ENCODE data around the gene STXBP5. TPM values are rescaled to one million over a fixed set of nuclear protein-coding genes. Genes with fewer than 3 reads are reported as not detected.

The STXBP5 gene
- total RNA-seq, 1 donor = 144 TPM

DNA sequence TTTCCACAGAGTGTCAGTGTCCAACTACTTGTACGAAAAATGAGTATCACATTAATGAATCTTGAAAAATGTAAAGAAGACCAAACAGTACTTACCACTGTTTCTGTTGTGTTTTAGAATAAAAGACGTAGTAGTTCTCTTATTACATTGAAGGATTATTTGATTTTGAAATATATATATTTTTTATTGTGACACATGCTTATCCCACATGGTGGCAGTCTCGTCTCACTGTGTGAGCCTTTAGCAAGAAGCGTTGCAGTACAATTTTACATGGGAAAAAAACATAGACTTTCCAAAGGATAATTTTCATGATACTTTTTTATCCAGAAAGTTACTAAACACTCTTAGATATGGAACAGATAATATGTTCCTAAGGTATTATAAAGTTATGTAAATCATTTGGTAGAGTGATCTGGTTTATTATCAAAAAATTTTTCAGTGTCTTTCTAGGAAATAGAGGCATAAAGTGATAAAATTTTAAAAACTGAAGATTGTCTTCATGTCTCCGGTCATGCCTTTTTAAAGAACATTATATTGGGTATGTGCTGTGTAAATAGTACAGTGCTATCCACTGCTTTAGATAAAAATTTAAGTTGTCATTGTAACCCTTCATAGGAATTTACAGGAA is 186.8 kb downstream of the STXBP5 start:
- Histone ChIP-seq H3K4me1 (ENCODE audit: insufficient read depth, low read length) (no peaks in the 10 kb centered on the region), H3K27ac (ENCODE audit: low read depth, low read length) (no peak overlapping the region), H3K36me3 (ENCODE audit: insufficient read depth, low read length) (peaks cover 14% of the 10 kb centered on the region), H3K79me2 (ENCODE audit: insufficient read depth, low read length) (no peaks in the 10 kb centered on the region), H3K9me3 (ENCODE audit: low read depth, low read length) (no peaks in the 10 kb centered on the region), H2AFZ (ENCODE audit: low read length) (no peak overlapping the region), H4K20me1 (ENCODE audit: insufficient read depth, low read length) (no peaks in the 10 kb centered on the region), H3K27me3 (ENCODE audit: insufficient read depth, low read length) (no peaks in the 10 kb centered on the region), H3K4me3 (ENCODE audit: insufficient read depth, low read length) (no peak overlapping the region), H3K4me2 (ENCODE audit: insufficient read depth, low read length) (no peak overlapping the region)
- TF ChIP-seq, protein P1, sequence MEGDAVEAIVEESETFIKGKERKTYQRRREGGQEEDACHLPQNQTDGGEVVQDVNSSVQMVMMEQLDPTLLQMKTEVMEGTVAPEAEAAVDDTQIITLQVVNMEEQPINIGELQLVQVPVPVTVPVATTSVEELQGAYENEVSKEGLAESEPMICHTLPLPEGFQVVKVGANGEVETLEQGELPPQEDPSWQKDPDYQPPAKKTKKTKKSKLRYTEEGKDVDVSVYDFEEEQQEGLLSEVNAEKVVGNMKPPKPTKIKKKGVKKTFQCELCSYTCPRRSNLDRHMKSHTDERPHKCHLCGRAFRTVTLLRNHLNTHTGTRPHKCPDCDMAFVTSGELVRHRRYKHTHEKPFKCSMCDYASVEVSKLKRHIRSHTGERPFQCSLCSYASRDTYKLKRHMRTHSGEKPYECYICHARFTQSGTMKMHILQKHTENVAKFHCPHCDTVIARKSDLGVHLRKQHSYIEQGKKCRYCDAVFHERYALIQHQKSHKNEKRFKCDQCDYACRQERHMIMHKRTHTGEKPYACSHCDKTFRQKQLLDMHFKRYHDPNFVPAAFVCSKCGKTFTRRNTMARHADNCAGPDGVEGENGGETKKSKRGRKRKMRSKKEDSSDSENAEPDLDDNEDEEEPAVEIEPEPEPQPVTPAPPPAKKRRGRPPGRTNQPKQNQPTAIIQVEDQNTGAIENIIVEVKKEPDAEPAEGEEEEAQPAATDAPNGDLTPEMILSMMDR (IDR thresholded peaks at IDR 0.05; ENCODE audit: extremely low read depth, low read depth, low read length) = peak; percentile 32
- peak; percentile 46 for DNase-seq (ENCODE audit: insufficient read length, low spot score, missing footprints)

- no peak for DNase-seq (ENCODE audit: insufficient read length, low spot score, missing footprints)
Measured at GRCh38 chr6:147392917-147393625, 188.9 kb downstream of the STXBP5 start.

GRCh38 chr6:147395158-147395557 is 190.9 kb downstream of the STXBP5 start:
- Histone ChIP-seq H2AFZ (ENCODE audit: low read length) (no peak overlapping the region), H3K4me3 (ENCODE audit: insufficient read depth, low read length) (no peak overlapping the region), H3K4me2 (ENCODE audit: insufficient read depth, low read length) (no peak overlapping the region), H3K79me2 (ENCODE audit: insufficient read depth, low read length) (no peaks in the 10 kb centered on the region), H3K27me3 (ENCODE audit: insufficient read depth, low read length) (no peaks in the 10 kb centered on the region), H4K20me1 (ENCODE audit: insufficient read depth, low read length) (no peaks in the 10 kb centered on the region), H3K9me3 (ENCODE audit: low read depth, low read length) (no peaks in the 10 kb centered on the region), H3K36me3 (ENCODE audit: insufficient read depth, low read length) (peaks cover 8% of the 10 kb centered on the region), H3K4me1 (ENCODE audit: insufficient read depth, low read length) (no peaks in the 10 kb centered on the region), H3K27ac (ENCODE audit: low read depth, low read length) (no peak overlapping the region)
- DNase-seq (ENCODE audit: insufficient read length, low spot score, missing footprints) = peak; percentile 48
- TF ChIP-seq, protein P1 (IDR thresholded peaks at IDR 0.05; ENCODE audit: extremely low read depth, low read depth, low read length) = no peak

More at GRCh38 chr6:147392917-147393625, 188.9 kb downstream of the STXBP5 start:
- Histone ChIP-seq H3K4me3 (ENCODE audit: insufficient read depth, low read length) (no peak overlapping the region), H3K27me3 (ENCODE audit: insufficient read depth, low read length) (no peaks in the 10 kb centered on the region), H3K9me3 (ENCODE audit: low read depth, low read length) (no peaks in the 10 kb centered on the region), H4K20me1 (ENCODE audit: insufficient read depth, low read length) (no peaks in the 10 kb centered on the region), H3K79me2 (ENCODE audit: insufficient read depth, low read length) (no peaks in the 10 kb centered on the region), H2AFZ (ENCODE audit: low read length) (no peak overlapping the region), H3K36me3 (ENCODE audit: insufficient read depth, low read length) (peaks cover 10% of the 10 kb centered on the region), H3K27ac (ENCODE audit: low read depth, low read length) (no peak overlapping the region), H3K4me2 (ENCODE audit: insufficient read depth, low read length) (no peak overlapping the region), H3K4me1 (ENCODE audit: insufficient read depth, low read length) (no peaks in the 10 kb centered on the region)
- TF ChIP-seq, protein P1 (IDR thresholded peaks at IDR 0.05; ENCODE audit: extremely low read depth, low read depth, low read length) = no peak

DNA sequence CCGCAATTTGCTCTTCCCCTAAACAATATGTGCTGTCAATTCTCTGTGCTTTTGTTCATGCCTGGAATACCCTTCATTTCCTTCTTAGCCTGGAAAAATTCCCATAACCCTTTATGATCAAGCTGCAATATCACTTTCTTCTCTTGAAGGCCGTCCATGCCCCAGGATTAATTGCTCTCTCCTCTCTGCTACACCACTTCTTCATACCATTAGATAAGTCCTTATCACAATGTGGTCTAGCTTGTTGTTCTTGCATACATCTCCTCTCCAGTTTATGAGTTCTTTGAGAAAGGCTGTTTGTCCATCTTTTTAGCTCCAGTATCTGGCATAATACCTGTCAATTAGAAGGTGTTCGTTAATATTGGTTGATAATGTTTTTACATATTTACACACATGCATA is 193.1 kb downstream of the STXBP5 start:
- no peak for DNase-seq (ENCODE audit: insufficient read length, low spot score, missing footprints)
- no peak overlapping the region for H3K27ac ChIP-seq (ENCODE audit: low read depth, low read length)
- no peak overlapping the region for H3K4me2 ChIP-seq (ENCODE audit: insufficient read depth, low read length)
- TF ChIP-seq, protein P1 (IDR thresholded peaks at IDR 0.05; ENCODE audit: extremely low read depth, low read depth, low read length) = no peak
- no peaks in the 10 kb centered on the region for H3K4me1 ChIP-seq (ENCODE audit: insufficient read depth, low read length)
- no peaks in the 10 kb centered on the region for H3K79me2 ChIP-seq (ENCODE audit: insufficient read depth, low read length)
- no peaks in the 10 kb centered on the region for H3K9me3 ChIP-seq (ENCODE audit: low read depth, low read length)
- H3K36me3 ChIP-seq (ENCODE audit: insufficient read depth, low read length) = peaks cover 7% of the 10 kb centered on the region
- H3K27me3 ChIP-seq (ENCODE audit: insufficient read depth, low read length) = no peaks in the 10 kb centered on the region
- H3K4me3 ChIP-seq (ENCODE audit: insufficient read depth, low read length) = no peak overlapping the region
- no peaks in the 10 kb centered on the region for H4K20me1 ChIP-seq (ENCODE audit: insufficient read depth, low read length)
- no peak overlapping the region for H2AFZ ChIP-seq (ENCODE audit: low read length)

Measured in osteoblast (primary cell).